ENCODE results near the gene DPPA2. TPM values are rescaled to one million over a fixed set of nuclear protein-coding genes. Genes with fewer than 3 reads are reported as not detected.
A peak's percentile ranks its signal among the peaks of the same experiment; 100 is the strongest.

The DPPA2 gene
- total and polyA plus RNA-seq, 2 donors from 2014 or later: 0.19 TPM; not detected in 1

DNA sequence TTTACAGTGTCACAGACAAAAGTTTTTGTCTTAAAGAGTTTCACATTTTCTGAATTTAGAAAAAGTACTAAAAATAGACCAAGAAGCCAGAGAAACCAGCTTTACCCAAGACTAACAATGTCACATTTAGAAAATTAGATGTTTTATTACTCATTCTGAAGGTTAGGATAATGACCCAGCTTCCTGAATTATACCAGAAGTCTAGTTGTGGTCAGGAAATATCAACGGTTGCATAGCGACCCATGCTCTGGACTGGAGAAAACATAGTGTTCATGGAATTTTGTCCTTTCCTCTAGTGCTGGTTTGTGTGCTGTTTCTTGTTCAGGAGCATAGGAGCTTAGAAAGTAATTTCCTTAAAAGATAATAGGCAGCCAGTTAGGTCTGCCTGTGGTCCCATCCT, 59.0 kb downstream of the DPPA2 start:
- intact Hi-C loops (cut with DNase I): no loop called here
- Histone ChIP-seq H3K4me3 (ENCODE audit: low read length in 3 of 3) (no peak overlapping the region), H3K27me3 (ENCODE audit: control insufficient read depth, insufficient read depth, low read length) (no peaks in the 10 kb centered on the region), H3K9ac (ENCODE audit: low read length in 3 of 3) (no peak overlapping the region), H3K36me3 (ENCODE audit: control insufficient read depth in 2 of 3, insufficient read depth in 3 of 3, low read length in 3 of 3) (no peaks in the 10 kb centered on the region), H3K27ac (ENCODE audit: low read depth in 2 of 2, low read length in 2 of 2) (no peak overlapping the region), H3K9me3 (ENCODE audit: control insufficient read depth in 2 of 3, insufficient read depth in 1 of 3, low read length in 3 of 3) (no peaks in the 10 kb centered on the region), H3K4me1 (ENCODE audit: control insufficient read depth in 2 of 3, insufficient read depth in 2 of 3, low read depth in 1 of 3, low read length in 3 of 3) (peaks cover 0 to 4% (median 0%) of the 10 kb centered on the region in 3 donors)
- peak in 3 of 5 donors; percentile 47 to 96 (median 79) for DNase-seq
- TF ChIP-seq, protein P1, sequence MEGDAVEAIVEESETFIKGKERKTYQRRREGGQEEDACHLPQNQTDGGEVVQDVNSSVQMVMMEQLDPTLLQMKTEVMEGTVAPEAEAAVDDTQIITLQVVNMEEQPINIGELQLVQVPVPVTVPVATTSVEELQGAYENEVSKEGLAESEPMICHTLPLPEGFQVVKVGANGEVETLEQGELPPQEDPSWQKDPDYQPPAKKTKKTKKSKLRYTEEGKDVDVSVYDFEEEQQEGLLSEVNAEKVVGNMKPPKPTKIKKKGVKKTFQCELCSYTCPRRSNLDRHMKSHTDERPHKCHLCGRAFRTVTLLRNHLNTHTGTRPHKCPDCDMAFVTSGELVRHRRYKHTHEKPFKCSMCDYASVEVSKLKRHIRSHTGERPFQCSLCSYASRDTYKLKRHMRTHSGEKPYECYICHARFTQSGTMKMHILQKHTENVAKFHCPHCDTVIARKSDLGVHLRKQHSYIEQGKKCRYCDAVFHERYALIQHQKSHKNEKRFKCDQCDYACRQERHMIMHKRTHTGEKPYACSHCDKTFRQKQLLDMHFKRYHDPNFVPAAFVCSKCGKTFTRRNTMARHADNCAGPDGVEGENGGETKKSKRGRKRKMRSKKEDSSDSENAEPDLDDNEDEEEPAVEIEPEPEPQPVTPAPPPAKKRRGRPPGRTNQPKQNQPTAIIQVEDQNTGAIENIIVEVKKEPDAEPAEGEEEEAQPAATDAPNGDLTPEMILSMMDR (IDR thresholded peaks at IDR 0.05; ENCODE audit: borderline replicate concordance, extremely low read depth, insufficient read depth): no peak
- FAIRE-seq: peak; percentile 37

GRCh38 chr3:109254770-109255169, 61.5 kb downstream of the DPPA2 start:
- no peak for FAIRE-seq

DNA sequence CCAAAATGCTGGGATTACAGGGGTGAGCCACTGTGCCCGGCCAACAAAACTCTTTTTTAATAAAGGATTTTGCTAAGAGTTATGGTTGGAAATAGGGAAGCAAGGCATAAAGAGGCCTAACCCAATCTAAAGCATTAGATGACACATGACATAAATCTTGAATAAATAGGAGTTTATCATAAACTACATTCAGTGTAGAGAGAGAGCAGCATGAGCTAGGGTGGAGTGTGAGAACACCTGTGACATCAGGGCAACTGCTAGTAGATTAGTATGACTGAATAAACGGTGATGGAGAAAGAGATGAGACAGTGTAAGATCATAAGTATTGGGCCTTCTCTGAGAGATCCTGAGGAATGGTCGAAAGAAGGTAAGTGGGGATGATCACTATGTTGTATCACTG, 63.7 kb downstream of the DPPA2 start:
- no peaks in the 10 kb centered on the region for H3K4me1 ChIP-seq (ENCODE audit: control insufficient read depth in 2 of 3, insufficient read depth in 2 of 3, low read depth in 1 of 3, low read length in 3 of 3)
- no peak for DNase-seq
- no peak overlapping the region for H3K27ac ChIP-seq (ENCODE audit: low read depth in 2 of 2, low read length in 2 of 2)
- no peaks in the 10 kb centered on the region for H3K27me3 ChIP-seq (ENCODE audit: control insufficient read depth, insufficient read depth, low read length)
- H3K9me3 ChIP-seq (ENCODE audit: control insufficient read depth in 2 of 3, insufficient read depth in 1 of 3, low read length in 3 of 3): no peaks in the 10 kb centered on the region
- TF ChIP-seq, protein P1 (IDR thresholded peaks at IDR 0.05; ENCODE audit: borderline replicate concordance, extremely low read depth, insufficient read depth): no peak
- intact Hi-C loops (cut with DNase I): no loop called here
- no peak for FAIRE-seq
- H3K36me3 ChIP-seq (ENCODE audit: control insufficient read depth in 2 of 3, insufficient read depth in 3 of 3, low read length in 3 of 3): no peaks in the 10 kb centered on the region
- no peak overlapping the region for H3K4me3 ChIP-seq (ENCODE audit: low read length in 3 of 3)
- H3K9ac ChIP-seq (ENCODE audit: low read length in 3 of 3): no peak overlapping the region

More at GRCh38 chr3:109254770-109255169, 61.5 kb downstream of the DPPA2 start:
- TF ChIP-seq, protein P1 (IDR thresholded peaks at IDR 0.05; ENCODE audit: borderline replicate concordance, extremely low read depth, insufficient read depth): no peak
- no peak overlapping the region for H3K27ac ChIP-seq (ENCODE audit: low read depth in 2 of 2, low read length in 2 of 2)
- H3K9ac ChIP-seq (ENCODE audit: low read length in 3 of 3): no peak overlapping the region
- no peaks in the 10 kb centered on the region for H3K9me3 ChIP-seq (ENCODE audit: control insufficient read depth in 2 of 3, insufficient read depth in 1 of 3, low read length in 3 of 3)
- no peaks in the 10 kb centered on the region for H3K36me3 ChIP-seq (ENCODE audit: control insufficient read depth in 2 of 3, insufficient read depth in 3 of 3, low read length in 3 of 3)
- H3K4me1 ChIP-seq (ENCODE audit: control insufficient read depth in 2 of 3, insufficient read depth in 2 of 3, low read depth in 1 of 3, low read length in 3 of 3): peaks cover 0 to 4% (median 0%) of the 10 kb centered on the region in 3 donors
- intact Hi-C loops (cut with DNase I): no loop called here
- H3K4me3 ChIP-seq (ENCODE audit: low read length in 3 of 3): no peak overlapping the region
- no peak for DNase-seq
- H3K27me3 ChIP-seq (ENCODE audit: control insufficient read depth, insufficient read depth, low read length): no peaks in the 10 kb centered on the region

Other genes starting within 250 kb of the DPPA2 start
- gene MORC1, start 198.4 kb downstream of the DPPA2 start, total RNA-seq: 0.06 TPM
- not detected for gene MORC1, start 198.4 kb downstream of the DPPA2 start, polyA plus RNA-seq (ENCODE audit: insufficient read depth, low read depth, low replicate concordance)
- gene C3orf85, start 179.8 kb downstream of the DPPA2 start, total RNA-seq: not detected
- gene C3orf85, start 179.8 kb downstream of the DPPA2 start, polyA plus RNA-seq (ENCODE audit: insufficient read depth, low read depth, low replicate concordance): 40.4 TPM
- not detected for gene DPPA4, start 21.0 kb upstream of the DPPA2 start, total RNA-seq
- not detected for gene DPPA4, start 21.0 kb upstream of the DPPA2 start, polyA plus RNA-seq (ENCODE audit: insufficient read depth, low read depth, low replicate concordance)